Breast epithelium (tissue), 3 donors: ENCODE results near the gene EPDR1.

Experiments
- CTCF ChIP-seq, 3 donors: fragments of 450-650 bp; IDR thresholded peaks; one replicate each; pipeline ENCODE4 v1.5.1; 2016 to 2017; ENCODE audit warnings: antibody characterized with exemption in 3 of 3, mild to moderate bottlenecking in 3 of 3, moderate library complexity in 3 of 3
- POLR2A ChIP-seq: fragments of 450-650 bp; IDR thresholded peaks from one replicate; pipeline ENCODE4 v1.6.1; 2016; ENCODE audit warnings: antibody characterized with exemption, mild to moderate bottlenecking, moderate library complexity
- POLR2AphosphoS5 ChIP-seq, 3 donors: sonication (generic); formaldehyde crosslinking; IDR thresholded peaks; one replicate each; pipeline ENCODE4 v1.6.1; 2017; ENCODE audit warnings: antibody characterized with exemption in 3 of 3

GRCh38 chr7:37970211-37970610 is 49.8 kb downstream of the EPDR1 start:
- TF ChIP-seq CTCF (IDR thresholded peaks at IDR 0.05) = no peak
- no peak for TF ChIP-seq POLR2AphosphoS5 (IDR thresholded peaks at IDR 0.05)
- no peak for TF ChIP-seq POLR2A
